ENCODE measurements around the gene FOXF1.

FOXF1 gene

DNA sequence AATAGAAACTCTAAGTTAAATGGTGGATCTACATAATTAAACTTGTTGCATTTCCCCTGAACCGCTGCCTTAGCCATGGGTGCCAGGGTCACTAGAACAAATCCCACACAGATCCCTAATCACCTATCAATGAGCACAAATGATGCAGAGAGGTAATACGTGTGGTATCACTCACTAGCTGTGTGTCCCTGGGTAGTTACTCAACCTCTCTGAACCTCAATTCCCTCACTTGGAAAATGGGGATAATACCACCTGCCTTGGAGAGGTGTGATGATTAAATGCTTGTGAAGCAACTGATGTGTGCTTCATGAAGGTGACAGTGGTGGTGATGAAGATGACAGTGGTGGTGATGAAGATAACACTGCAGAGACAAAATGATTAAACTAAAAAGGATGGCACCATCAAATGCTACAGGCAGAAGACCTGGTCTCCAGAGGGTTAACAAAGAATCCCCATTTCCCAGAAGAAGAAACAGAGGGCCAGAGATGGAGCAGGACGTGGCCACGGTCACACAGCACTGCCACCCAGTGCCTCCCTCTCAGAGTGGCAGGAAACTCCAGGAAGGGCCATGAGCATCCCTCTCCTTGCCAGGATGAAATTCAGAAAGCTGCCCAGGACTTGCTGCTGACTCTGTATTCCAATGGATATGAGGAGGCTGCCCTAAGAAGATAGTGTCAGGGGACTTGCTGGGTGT, 17.9 kb upstream of the FOXF1 start:
- in situ Hi-C loops (cut with HindIII; ENCODE audit: low sequenced_read_pairs): no loop called here

DNA sequence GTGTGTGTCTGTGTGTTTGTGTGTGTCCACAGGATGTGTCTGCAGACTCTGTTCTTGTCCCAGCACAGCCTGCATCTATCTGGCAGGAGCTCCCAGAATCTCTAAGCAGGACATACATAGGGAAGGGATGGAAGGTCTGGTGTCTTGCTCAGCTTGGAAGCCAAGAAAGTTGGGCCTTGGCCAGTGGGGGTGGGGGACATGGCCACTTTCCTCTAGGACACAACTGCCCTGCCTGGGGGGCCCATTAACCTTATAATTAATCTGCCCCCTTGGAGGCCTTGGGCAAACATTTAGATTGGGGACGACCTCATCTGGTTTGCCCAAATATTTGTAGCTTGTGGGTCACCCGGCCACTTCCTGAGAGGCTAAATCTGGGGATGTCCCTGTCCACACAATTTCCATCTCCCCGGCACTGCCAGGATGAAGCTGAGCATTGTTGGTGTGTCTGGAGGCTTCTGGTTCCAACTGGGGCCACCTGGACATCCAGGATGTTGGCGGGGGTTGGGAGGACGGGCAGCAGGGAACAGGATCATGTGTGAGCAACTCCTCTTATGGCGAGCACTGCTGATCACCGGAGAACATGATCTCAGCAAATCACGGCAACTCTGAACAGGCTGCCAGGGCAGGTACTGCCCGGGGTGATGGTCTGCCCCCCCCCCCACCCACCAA, 17.2 kb upstream of the FOXF1 start:
- in situ Hi-C loops (cut with HindIII; ENCODE audit: low sequenced_read_pairs): no loop called here

DNA sequence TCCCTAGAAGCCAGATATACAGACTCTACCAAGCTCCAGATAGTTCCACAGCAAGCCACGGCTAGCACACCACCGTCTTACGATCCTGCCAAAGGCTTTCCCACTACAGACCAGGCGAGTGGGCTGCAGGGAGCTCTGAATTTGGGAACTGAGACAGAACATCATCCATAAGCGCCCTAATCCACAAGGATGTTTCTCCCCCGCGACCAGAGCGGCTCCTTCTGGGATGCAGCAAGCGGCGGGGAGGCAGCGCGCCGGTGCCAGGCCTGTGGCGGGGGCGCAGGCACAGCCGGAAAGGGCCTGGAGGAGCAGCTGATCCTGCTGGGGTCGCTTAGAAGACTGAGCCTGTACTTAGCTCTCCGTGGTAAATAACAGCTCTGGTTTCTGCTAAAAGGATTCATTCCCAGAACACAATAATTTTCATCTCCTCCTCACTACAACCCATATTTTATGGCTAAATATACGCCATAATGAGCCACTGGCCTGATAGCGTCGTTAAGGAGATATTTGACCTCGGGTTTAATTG, 16.2 kb upstream of the FOXF1 start:
- in situ Hi-C loops (cut with HindIII; ENCODE audit: low sequenced_read_pairs): no loop called here

DNA sequence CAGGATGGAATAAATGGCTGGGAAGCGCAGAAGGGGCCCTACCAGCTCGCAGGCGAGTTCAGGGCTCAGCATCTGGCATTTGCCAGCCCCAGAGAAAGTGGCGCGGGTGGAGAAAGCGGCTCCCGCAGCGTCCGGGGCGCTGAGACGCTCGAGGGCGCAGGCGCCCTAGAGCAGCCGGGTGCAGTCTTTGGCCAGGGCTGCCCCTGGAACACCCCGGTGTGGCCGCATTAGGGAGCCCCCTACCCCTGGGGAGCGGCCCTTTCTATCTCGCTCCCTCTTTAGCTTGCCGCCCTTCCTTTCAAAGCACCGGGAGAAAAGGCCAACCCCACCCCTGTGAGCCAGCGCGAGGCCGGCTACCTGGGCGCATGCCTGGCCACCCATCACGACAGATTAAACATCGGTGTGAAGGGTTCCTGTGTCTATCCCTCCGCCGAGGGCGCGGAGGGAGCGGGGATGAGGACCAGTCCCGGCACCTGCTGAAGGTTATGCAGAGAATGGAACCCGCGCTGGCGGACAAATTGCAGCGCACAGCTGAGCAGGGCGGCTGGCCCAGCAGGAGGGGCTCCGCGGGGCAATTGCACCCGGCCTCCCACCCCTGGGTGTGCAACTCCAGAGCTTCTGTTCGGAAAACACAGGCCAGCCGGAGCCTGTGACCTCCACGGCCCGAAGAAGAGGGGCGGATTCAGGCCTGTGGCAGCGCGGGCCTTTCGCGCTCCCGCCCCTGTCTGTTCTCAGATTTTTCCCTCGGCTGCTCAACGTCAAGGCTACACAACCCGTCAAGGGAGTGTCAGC, 15.6 kb upstream of the FOXF1 start:
- in situ Hi-C loops (cut with HindIII; ENCODE audit: low sequenced_read_pairs): no loop called here

DNA sequence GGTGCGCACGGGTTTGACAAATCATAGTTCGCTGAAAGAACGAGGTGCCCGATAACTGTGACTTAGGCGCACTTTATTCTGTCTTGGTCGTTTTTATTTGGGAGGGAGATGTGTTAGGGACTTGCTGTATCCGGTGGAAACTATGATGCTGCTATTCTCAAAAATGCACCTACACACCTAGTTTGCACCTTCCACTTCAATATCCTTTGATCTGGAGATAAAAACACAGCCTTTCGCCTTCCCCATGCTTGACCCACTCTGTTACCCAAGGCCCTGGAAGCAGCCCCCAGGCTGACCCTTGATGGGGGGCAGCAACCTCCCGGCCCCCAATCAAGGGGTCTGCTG, 15.0 kb upstream of the FOXF1 start:
- in situ Hi-C loops (cut with HindIII; ENCODE audit: low sequenced_read_pairs): no loop called here

DNA sequence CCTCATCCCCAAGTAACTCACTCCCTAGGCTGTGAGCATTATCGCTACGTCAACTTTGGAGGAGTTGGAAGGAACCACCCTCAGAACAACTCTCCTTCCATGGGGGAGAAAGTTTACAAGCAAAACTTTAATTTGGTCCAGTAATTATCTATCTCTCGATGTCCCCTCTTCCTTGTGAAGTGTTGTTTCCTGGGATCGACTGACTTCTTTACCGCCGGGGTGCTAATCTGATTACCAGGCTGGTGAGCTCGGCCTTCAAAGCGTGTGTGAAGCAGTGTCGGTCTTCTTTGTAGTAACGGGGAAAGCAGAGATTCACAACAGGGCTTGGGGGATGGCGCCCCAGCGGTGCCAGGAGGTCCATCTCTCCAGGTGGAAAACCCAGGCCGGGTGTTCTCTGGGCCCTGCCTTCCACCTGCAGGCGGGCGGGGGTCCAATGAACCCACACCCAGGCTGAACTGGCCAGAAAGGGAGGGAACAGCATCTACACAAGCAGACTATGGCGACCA, 14.5 kb upstream of the FOXF1 start:
- in situ Hi-C loops (cut with HindIII; ENCODE audit: low sequenced_read_pairs): no loop called here

DNA sequence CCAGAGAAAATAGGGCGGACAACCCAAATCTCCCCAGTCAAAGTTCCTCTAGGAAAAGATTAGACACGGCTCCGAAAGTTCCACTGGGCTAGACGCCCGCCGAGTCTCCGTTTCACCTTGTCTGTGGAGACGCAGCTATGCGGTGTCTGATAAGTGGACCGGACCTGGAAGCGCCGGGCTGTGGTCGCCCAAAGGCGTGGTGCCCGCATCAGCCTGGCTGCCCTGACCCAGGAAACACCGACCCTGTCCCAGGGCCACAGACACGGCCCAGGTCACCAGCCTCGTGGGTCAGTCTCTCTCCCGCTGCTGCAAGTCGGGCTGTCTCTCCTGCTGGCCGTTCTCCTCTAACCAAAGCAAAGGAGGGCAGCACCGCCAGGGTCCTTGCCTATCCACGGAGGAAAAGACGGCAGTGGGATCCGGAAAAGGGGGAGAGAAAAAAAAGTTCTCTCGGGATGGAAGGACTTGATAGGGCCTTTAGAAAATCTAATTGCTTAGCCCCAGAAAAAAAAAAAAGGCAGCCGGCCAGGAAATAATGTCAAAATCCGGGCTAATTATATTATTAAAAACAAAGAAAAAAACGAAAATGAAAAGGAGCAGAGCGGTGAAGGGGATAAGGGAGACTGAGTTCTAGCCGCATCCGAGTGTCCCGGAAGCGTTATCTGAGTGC, 13.9 kb upstream of the FOXF1 start:
- in situ Hi-C loops (cut with HindIII; ENCODE audit: low sequenced_read_pairs): no loop called here

DNA sequence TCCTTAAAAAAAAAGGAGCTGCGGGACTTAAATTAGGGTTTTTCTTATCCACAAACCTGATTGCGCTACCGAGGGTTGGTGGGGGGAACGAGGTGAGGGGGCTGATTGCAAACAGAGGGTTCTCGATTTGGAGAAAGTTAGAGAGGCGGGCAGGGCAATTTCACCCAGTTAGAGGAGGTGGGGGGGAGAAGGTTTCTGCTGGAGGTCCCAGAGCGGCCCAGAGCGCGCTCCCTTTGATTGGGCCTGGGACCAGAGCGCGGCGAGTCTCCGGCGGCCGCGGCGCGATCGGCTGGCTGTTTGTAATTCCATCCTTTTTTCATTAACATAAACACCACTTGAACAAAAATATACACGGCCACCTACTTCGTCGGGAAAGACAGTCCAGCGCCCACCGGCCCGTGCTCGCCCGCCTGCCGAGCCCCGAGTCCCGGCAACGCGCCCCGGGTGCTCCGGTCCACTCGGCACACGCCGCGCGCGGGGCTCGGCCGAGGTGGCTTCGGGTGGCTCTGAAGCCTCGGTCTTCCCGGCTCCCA, 13.3 kb upstream of the FOXF1 start:
- in situ Hi-C loops (cut with HindIII; ENCODE audit: low sequenced_read_pairs): no loop called here

DNA sequence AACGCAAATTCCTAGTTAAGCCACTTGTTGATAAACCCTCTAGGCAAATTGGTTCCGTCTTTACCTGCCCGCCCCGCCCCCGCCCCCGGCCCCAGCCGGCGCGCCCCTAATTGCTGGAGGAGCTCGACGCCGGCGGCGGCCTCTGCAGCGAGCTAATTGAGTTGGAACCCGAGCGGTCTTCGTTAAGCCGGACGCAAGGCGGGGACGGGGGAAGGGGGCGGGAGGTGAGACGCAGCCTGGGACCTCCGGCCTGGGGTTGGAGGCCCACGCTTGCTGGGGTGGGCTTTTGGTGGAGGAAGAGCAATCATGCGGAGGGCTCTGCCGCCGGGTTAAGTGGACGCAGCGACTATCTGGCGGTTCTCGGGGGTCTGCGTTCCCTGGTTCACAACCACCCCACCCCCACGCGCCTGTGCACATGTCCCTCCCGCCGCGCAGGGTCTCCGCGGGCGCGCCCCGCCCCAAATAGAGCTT, 12.7 kb upstream of the FOXF1 start:
- in situ Hi-C loops (cut with HindIII; ENCODE audit: low sequenced_read_pairs): no loop called here

DNA sequence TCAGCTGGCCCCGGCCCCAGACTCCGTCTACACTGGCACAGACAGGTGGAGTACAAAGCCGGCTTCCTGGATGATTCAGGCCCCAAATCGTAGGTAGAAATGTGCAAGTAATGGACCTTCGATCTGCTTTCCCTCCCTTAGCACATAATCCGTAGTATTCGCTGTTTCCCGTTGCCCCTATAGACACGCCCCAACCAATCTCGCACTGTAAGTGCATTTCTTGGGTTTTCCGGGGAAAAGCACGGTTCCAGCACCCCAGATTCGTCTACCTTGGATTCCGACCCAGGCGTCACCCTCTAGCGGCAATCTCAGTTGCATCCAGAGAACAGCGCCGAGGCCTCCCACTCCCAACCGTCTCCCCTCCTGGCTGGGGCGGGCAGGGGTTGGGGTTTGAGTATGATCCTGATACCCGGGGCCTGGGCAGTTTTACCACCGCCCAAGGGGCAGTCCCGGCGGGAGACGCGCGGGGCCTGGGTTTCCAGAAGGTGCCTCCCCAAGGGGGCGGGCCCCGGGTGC, 12.1 kb upstream of the FOXF1 start:
- in situ Hi-C loops (cut with HindIII; ENCODE audit: low sequenced_read_pairs): no loop called here

DNA sequence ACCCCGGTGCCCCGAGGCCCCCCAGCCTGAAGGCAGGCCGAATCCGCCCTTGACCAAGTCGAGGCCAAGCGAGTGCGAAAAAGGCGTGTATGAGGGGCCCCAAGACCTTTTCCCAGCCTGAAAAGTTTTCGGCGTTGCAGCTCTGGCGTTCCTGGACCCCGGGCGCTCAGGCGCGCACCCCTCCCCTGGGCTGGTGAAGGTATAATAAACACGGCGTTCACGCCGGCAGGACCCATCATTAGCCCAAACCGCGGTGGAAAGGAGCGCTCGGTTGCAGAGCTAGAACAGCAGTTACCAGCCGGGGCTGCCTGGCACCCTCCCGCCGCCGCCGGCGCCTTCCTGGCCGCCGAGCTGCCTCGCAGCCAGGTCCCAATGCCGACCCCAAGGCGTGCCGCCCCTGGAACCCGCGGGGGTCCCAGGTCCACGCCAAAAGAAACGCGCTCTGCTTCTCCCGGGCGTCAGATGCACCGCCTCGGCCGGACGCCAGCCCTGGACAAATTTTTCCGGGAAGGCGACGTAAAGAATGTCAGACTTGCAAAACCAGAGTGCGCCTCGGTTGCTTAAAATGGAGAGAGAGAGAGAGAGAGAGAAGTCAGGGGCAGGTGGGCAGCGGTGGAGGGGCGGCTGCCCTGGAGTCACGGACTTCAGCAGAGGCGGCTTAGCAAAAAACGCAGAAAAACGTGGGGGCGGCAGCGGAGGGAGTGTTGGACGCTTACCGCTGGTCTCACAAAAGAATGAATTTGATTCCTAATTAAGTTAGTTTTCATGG, 11.5 kb upstream of the FOXF1 start:
- in situ Hi-C loops (cut with HindIII; ENCODE audit: low sequenced_read_pairs): no loop called here

DNA sequence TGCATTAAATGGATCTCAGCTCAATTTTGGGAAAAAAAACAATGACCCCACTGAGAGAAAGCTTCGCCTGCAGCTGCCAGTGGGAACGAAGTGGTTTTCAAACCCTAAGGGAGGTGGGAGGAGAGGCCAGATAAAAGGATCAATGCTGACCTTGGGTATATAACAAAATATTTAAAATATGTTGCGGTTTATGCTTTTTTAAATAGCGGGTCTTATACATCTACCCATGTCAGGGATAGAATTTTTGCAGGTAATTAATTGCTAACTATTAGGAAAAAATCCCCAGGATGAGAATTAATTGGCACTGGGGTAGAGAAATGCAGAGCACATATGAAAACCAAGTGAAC, 10.9 kb upstream of the FOXF1 start:
- in situ Hi-C loops (cut with HindIII; ENCODE audit: low sequenced_read_pairs): no loop called here

DNA sequence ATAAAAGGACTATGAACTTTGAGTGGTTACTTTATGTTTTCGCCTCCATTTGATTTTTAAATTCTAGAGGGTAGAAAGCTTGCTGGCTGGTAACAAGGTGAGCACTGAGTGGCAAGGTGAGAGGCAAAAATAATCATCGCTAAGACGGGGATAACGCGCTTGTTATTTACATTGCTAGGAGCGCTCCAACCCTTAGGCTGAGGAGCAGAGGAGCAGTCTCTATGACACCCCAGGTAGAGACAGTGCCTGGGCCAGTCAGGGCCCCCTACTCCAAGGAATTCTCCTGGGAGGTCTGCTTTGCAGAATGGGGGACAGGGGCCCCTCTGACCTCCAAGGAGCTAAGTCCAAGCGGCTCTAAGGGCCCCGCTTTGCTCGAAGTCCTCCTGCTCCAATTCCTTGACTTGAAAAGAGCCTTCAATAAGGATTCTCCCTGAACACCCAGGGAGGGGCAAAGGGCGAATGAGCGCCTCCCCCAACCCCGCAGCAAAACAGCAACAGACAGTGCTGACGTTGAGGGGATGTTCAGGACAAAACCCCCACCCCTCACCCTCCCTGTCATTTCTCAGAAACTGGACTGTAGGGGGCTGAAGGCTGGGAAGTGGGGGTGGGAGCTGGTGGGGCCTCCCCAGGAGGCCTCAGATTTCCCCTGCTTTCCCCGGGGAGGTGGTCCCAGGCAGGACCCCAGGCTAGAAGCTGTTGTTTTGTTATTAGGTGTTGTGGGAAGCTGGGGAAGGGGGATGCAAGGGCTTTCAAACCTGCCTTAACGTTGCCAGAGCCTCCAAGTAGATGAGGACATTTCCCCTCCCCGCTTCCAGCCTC, 10.2 kb upstream of the FOXF1 start:
- in situ Hi-C loops (cut with HindIII; ENCODE audit: low sequenced_read_pairs): loop anchor here (25.0 kb wide), 1 partner anchor 163 kb away; no protein-coding TSS in a partner anchor

DNA sequence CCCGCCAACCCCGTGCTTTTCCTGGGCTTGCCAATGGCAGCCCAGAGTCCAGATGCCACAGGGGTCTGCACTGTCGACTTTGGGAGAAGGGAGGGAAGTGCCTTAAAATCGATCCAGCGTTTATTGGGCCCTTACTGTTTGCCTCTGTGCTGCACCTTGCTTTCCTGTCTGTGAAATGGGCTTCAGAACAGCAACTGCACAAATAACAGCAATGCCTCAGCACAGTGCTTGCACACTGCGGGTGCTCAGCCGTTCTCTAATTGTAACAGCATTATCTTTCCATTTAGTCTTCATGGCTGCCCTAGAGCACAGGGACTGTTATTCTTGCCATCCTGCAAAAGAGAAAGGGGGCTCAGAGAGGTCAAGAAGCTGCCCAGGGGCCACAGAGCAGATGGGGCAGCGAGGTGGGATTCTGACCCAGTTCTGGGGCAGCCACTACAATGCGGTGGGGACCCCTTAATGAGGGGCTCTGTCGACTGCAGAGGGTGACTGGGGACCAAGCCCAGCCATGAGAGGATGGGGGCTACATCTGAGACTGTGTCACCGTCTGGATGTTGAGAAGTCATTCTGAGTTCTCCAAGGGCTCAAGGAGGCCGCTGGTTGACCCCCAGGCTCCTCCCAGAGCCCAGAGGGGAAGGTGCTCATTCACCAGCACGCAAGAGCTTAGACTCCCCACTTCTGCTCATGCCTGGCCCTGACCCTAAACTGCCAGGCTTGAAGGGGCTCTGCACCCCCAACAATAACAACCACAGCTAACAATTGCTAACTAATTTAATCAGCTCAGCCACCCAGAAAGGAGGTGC, 9.4 kb upstream of the FOXF1 start:
- in situ Hi-C loops (cut with HindIII; ENCODE audit: low sequenced_read_pairs): loop anchor here (25.0 kb wide), 1 partner anchor 164 kb away; no protein-coding TSS in a partner anchor

DNA sequence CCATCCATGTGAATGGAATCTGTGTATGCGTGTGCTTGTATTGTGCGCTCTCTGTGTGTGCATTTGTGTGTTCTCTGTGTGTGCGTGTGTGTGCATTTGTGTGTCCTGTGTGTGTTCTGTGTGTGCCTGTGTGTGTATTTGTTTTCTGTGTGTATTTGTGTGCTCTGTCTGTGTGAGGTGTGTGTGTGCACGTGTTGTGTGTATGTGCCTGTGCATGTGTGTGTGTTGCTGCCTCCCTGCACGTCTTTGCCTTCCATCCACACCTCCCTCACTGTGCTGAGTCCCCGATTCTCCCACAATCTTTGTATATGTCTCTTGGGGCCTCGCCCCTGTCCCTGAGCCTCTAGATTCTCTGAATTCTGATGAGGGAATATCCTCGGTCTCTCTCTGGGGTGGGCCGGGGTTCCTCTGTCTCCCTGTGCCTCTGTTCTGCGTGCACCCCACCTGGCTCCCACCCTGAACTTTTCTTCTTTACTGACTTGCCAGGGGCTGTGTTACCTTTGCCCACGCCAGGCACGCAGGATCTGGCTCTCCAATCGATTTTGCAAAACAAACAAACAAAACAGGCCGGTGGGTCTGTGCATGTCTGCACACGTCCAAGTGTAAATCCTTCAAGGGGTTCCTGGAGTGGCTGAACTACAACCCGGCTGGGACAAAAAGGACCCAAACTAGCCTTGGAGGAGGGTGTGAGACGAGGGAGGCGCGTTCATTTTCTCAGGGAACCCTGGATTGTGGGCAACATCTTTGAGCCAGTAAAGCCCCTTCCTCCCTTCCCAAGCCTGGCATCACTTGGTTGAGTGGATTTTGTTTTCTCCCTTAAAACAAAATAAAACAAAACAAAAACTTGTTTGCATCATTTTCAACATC, 8.1 kb upstream of the FOXF1 start:
- in situ Hi-C loops (cut with HindIII; ENCODE audit: low sequenced_read_pairs): loop anchor here (25.0 kb wide), 1 partner anchor 165 kb away; no protein-coding TSS in a partner anchor

DNA sequence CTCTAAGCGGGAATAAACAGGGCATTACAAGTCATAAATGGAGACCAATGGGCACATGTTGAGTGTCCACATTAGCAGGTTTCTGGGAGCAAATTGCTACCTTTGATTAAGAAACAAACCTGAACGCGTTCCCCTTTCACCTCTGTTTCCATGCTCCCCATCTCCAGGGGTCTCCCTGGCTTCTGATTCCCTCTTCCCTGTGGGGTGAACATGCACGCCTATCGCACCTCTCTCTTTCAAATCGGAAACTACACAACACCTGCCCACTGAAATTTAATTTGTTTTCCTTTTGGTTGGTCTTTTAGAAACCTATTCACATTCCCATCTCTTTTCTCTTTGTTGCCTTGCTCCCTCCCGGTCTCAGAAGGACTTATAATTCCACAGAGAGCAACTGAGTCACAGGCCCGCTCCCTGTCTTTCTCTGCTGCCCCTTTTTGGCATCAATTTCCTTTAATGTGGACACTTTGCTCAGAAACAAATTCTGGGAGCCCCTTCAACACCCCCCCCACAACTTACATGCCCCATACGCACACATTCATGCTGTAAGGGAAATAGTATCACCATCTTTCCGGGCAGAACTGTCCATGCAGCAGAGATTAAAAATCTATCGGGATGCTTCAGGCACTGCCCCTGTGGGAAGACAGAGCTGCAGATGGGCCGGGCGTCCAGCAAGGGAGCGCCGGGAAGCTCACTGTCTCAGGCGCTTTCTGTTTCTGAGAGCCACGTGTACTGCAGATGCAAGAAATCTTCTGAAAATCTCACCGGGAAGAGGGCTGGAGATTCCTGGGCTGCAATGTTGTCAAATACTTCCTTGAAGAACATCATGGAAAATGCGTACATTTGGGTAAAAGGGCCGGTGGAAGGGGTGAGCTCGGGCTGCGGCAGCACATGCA, 7.2 kb upstream of the FOXF1 start:
- in situ Hi-C loops (cut with HindIII; ENCODE audit: low sequenced_read_pairs): loop anchor here (25.0 kb wide), 1 partner anchor 166 kb away; no protein-coding TSS in a partner anchor

Measured in DLD1 (cell line).